Measurements from ENCODE around the gene ATG10.
"Not testable (repeated sequence)": the region's sequence is repeated elsewhere in the genome, so short reads cannot be mapped to it uniquely, and the experiment has no call there.

The ATG10 gene

GRCh38 chr5:82259172-82259800 lies 287.5 kb downstream of the ATG10 start:
- DNase-seq (ENCODE audit: low spot score) (no peak), ATAC-seq (ENCODE audit: low read depth) (peak; percentile 62; the same call in 1 of the 3 replicates)
- Histone ChIP-seq H3K9me3 (ENCODE audit: severe bottlenecking) (no peaks in the 10 kb centered on the region), H3K4me3 (ENCODE audit: severe bottlenecking) (no peak overlapping the region), H3K36me3 (ENCODE audit: low read depth) (no peaks in the 10 kb centered on the region), H3K4me1 (ENCODE audit: insufficient read depth, poor library complexity, severe bottlenecking) (no peaks in the 10 kb centered on the region), H3K27ac (ENCODE audit: poor library complexity, severe bottlenecking) (no peak overlapping the region), H3K27me3 (ENCODE audit: insufficient read depth, poor library complexity, severe bottlenecking) (no peaks in the 10 kb centered on the region)
- peak; percentile 75 for TF ChIP-seq CTCF (IDR thresholded peaks at IDR 0.05; ENCODE audit: poor library complexity, severe bottlenecking)

DNA sequence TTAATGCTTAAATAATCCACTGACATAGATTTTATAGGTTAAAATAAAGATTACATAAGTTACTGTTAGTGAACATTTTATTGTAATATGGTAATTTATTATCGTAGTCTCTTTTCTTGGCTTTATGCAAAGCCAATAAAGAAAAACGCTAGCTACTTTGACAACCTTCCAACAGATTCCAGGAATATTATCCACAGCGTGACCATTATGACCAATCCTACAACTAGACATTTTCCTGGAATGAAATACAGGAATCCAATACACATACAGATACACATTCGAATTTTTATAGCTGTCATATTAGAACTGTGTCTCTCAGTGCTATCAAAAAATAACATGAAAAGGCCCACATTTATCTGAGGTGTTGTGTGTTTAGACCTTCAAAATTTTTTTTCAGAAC lies 293.2 kb downstream of the ATG10 start:
- TF ChIP-seq CTCF (IDR thresholded peaks at IDR 0.05; ENCODE audit: poor library complexity, severe bottlenecking): no peak
- ATAC-seq (ENCODE audit: low read depth): no peak
- no peak overlapping the region for H3K4me3 ChIP-seq (ENCODE audit: severe bottlenecking)

GRCh38 chr5:82267297-82267933 lies 295.6 kb downstream of the ATG10 start:
- not testable (repeated sequence) for H3K4me1 ChIP-seq (ENCODE audit: insufficient read depth, poor library complexity, severe bottlenecking); H3K27me3 ChIP-seq (ENCODE audit: insufficient read depth, poor library complexity, severe bottlenecking); H3K4me3 ChIP-seq (ENCODE audit: severe bottlenecking); H3K27ac ChIP-seq (ENCODE audit: poor library complexity, severe bottlenecking); DNase-seq (ENCODE audit: low spot score); ATAC-seq (ENCODE audit: low read depth); H3K36me3 ChIP-seq (ENCODE audit: low read depth); H3K9me3 ChIP-seq (ENCODE audit: severe bottlenecking)

More for the DNA sequence above, 293.2 kb downstream of the ATG10 start:
- no peaks in the 10 kb centered on the region for H3K4me1 ChIP-seq (ENCODE audit: insufficient read depth, poor library complexity, severe bottlenecking)
- H3K9me3 ChIP-seq (ENCODE audit: severe bottlenecking): no peaks in the 10 kb centered on the region
- no peak for DNase-seq (ENCODE audit: low spot score)
- H3K27me3 ChIP-seq (ENCODE audit: insufficient read depth, poor library complexity, severe bottlenecking): no peaks in the 10 kb centered on the region
- H3K27ac ChIP-seq (ENCODE audit: poor library complexity, severe bottlenecking): no peak overlapping the region
- no peaks in the 10 kb centered on the region for H3K36me3 ChIP-seq (ENCODE audit: low read depth)

GRCh38 chr5:82269363-82269762 lies 297.5 kb downstream of the ATG10 start:
- H3K9me3 ChIP-seq (ENCODE audit: severe bottlenecking); DNase-seq (ENCODE audit: low spot score); H3K4me1 ChIP-seq (ENCODE audit: insufficient read depth, poor library complexity, severe bottlenecking); ATAC-seq (ENCODE audit: low read depth); H3K4me3 ChIP-seq (ENCODE audit: severe bottlenecking); H3K27me3 ChIP-seq (ENCODE audit: insufficient read depth, poor library complexity, severe bottlenecking); H3K27ac ChIP-seq (ENCODE audit: poor library complexity, severe bottlenecking): not testable (repeated sequence)
- H3K36me3 ChIP-seq (ENCODE audit: low read depth): peaks cover 13% of the 10 kb centered on the region

- not testable (repeated sequence) for H3K27ac ChIP-seq (ENCODE audit: poor library complexity, severe bottlenecking); H3K4me3 ChIP-seq (ENCODE audit: severe bottlenecking); DNase-seq (ENCODE audit: low spot score); H3K4me1 ChIP-seq (ENCODE audit: insufficient read depth, poor library complexity, severe bottlenecking); H3K27me3 ChIP-seq (ENCODE audit: insufficient read depth, poor library complexity, severe bottlenecking); H3K9me3 ChIP-seq (ENCODE audit: severe bottlenecking)
- peaks cover 47% of the 10 kb centered on the region for H3K36me3 ChIP-seq (ENCODE audit: low read depth)
- peak; percentile 22; the same call in 2 of the 3 replicates for ATAC-seq (ENCODE audit: low read depth)
These were observed 300.9 kb downstream of the ATG10 start for GRCh38 chr5:82272571-82273356.

DNA sequence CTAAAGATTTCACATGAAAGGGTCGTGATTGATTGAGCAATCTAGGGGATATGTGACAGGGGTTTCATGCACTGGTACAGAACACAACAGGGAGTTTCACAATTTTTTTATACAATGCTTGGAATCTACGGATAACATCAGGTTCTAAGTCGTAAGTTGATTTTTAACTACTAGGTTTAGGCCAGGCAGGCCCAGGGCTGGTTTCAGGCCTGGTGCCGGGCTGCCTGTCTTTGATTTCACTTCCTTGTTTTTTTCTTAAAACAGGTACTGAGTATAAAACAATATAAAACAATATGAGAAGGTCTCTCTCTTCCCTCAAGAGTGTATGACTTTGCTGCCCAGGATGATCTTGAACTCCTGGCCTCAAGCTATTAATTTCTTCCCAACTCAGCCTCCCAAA lies 301.6 kb downstream of the ATG10 start:
- not testable (repeated sequence) for H3K27me3 ChIP-seq (ENCODE audit: insufficient read depth, poor library complexity, severe bottlenecking); H3K9me3 ChIP-seq (ENCODE audit: severe bottlenecking); H3K4me1 ChIP-seq (ENCODE audit: insufficient read depth, poor library complexity, severe bottlenecking); DNase-seq (ENCODE audit: low spot score); H3K27ac ChIP-seq (ENCODE audit: poor library complexity, severe bottlenecking); H3K4me3 ChIP-seq (ENCODE audit: severe bottlenecking)
- H3K36me3 ChIP-seq (ENCODE audit: low read depth): peaks cover 49% of the 10 kb centered on the region
- 0 out of 3 replicates have a peak, but pooled peaks have one; percentile 0 for ATAC-seq (ENCODE audit: low read depth)

Data from RWPE2 (cell line).